HG02623 (cell line): Measurements from ENCODE around the gene RAB13.
"Not testable (repeated sequence)": the region's sequence is repeated elsewhere in the genome, so short reads cannot be mapped to it uniquely, and the experiment has no call there.

Experiments used
- ATAC-seq: cut with Tn5 transposase; IDR thresholded peaks from one replicate; pipeline ENCODE4 v1.9.1; 2021; ENCODE audit warnings: moderate library complexity; ENCODE audit not compliant: unreplicated experiment

RAB13 gene

GRCh38 chr1:153985941-153986761 lies at the start of gene RAB13:
Gene RAB13, minus strand, starts transcription at chr1:153986339. Its CDS starts 103 bp downstream, at chr1:153986236.
- no peak for ATAC-seq

- ATAC-seq = not testable (repeated sequence)
Measured at GRCh38 chr1:154033697-154034096, 47.6 kb upstream of the RAB13 start.

- no peak for ATAC-seq
Measured at GRCh38 chr1:154019940-154020339, 33.8 kb upstream of the RAB13 start.

GRCh38 chr1:154019269-154019668 lies 33.1 kb upstream of the RAB13 start:
- no peak for ATAC-seq

GRCh38 chr1:154014154-154014907 lies 28.2 kb upstream of the RAB13 start:
- no peak for ATAC-seq

- not testable (repeated sequence) for ATAC-seq
Measured at GRCh38 chr1:154012543-154012942, 26.4 kb upstream of the RAB13 start.

GRCh38 chr1:154012129-154012528 lies 26.0 kb upstream of the RAB13 start:
- no peak for ATAC-seq

GRCh38 chr1:154006136-154006535 lies 20.0 kb upstream of the RAB13 start:
- no peak for ATAC-seq

- no peak for ATAC-seq
Measured at GRCh38 chr1:154000420-154000819, 14.3 kb upstream of the RAB13 start.

- ATAC-seq = not testable (repeated sequence)
Measured at GRCh38 chr1:153996882-153997281, 10.7 kb upstream of the RAB13 start.

- no peak for ATAC-seq
Measured at GRCh38 chr1:153995640-153996039, 9.5 kb upstream of the RAB13 start.

GRCh38 chr1:153995202-153995601 lies 9.1 kb upstream of the RAB13 start:
- no peak for ATAC-seq

- ATAC-seq = no peak
Measured at GRCh38 chr1:153991806-153992205, 5.7 kb upstream of the RAB13 start.

- ATAC-seq = no peak
Measured at GRCh38 chr1:153991151-153991630, 5.1 kb upstream of the RAB13 start.

- peak; percentile 72 for ATAC-seq
Measured at GRCh38 chr1:153990468-153991150, 4.5 kb upstream of the RAB13 start, which contains the start of gene RPS27. Gene RPS27, plus strand, starts transcription at chr1:153990762. Its CDS starts 35 bp downstream, at chr1:153990797.

GRCh38 chr1:153987621-153988020 lies 1.5 kb upstream of the RAB13 start:
- no peak for ATAC-seq

GRCh38 chr1:153985341-153985912 lies 712 bp downstream of the RAB13 start:
- no peak for ATAC-seq

GRCh38 chr1:153984123-153984894 lies 1.8 kb downstream of the RAB13 start:
- no peak for ATAC-seq

GRCh38 chr1:153981735-153982134 lies 4.4 kb downstream of the RAB13 start:
- not testable (repeated sequence) for ATAC-seq

- ATAC-seq = not testable (repeated sequence)
Measured at GRCh38 chr1:153979091-153979490, 7.0 kb downstream of the RAB13 start.
